ENCODE measurements around the gene GFRA1. TPM values are rescaled to one million over a fixed set of nuclear protein-coding genes. Genes with fewer than 3 reads are reported as not detected.

Gene GFRA1
- total RNA-seq, 4 donors from 2014 or later, result 1.8 to 21.4 (median 12.1) TPM

DNA sequence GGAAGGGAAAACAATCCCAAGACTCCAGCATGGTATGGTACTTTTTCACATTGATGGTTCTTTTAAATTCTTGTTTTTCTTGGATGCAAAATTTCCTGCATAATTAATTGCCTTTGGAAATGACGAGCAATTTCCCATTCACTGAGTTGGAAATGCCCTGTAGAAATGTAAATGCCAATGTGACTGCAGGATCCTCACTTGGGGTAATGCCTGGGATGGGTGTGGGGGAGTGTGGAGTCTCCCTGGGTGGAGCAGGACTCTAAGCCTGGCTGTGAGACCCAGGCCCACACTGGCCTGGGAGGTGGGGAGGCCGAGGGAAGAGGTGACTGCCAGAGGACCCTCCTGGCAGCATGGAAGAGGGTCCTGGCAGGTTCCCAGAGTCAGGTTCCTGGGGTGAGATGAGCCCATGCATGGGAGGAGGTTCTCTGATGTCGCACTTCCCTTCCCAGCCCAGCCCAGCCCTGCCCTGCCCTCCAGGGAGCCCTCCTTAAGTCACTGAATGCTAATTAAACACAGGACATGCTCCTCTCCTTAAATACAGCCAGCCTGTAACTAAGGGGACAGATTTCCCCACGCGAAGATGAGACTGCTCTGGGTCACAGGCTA, 157.9 kb downstream of the GFRA1 start:
- no peak overlapping the region for H3K4me3 ChIP-seq
- DNase-seq, result no peak
- no peaks in the 10 kb centered on the region for H3K9me3 ChIP-seq
- H3K4me1 ChIP-seq, result no peaks in the 10 kb centered on the region
- no peaks in the 10 kb centered on the region for H3K27me3 ChIP-seq
- no peak for TF ChIP-seq POLR2A (IDR thresholded peaks at IDR 0.05)
- TF ChIP-seq, protein P1, sequence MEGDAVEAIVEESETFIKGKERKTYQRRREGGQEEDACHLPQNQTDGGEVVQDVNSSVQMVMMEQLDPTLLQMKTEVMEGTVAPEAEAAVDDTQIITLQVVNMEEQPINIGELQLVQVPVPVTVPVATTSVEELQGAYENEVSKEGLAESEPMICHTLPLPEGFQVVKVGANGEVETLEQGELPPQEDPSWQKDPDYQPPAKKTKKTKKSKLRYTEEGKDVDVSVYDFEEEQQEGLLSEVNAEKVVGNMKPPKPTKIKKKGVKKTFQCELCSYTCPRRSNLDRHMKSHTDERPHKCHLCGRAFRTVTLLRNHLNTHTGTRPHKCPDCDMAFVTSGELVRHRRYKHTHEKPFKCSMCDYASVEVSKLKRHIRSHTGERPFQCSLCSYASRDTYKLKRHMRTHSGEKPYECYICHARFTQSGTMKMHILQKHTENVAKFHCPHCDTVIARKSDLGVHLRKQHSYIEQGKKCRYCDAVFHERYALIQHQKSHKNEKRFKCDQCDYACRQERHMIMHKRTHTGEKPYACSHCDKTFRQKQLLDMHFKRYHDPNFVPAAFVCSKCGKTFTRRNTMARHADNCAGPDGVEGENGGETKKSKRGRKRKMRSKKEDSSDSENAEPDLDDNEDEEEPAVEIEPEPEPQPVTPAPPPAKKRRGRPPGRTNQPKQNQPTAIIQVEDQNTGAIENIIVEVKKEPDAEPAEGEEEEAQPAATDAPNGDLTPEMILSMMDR (IDR thresholded peaks at IDR 0.05), result no peak
- H3K27ac ChIP-seq, result no peak overlapping the region
- no peaks in the 10 kb centered on the region for H3K36me3 ChIP-seq

DNA sequence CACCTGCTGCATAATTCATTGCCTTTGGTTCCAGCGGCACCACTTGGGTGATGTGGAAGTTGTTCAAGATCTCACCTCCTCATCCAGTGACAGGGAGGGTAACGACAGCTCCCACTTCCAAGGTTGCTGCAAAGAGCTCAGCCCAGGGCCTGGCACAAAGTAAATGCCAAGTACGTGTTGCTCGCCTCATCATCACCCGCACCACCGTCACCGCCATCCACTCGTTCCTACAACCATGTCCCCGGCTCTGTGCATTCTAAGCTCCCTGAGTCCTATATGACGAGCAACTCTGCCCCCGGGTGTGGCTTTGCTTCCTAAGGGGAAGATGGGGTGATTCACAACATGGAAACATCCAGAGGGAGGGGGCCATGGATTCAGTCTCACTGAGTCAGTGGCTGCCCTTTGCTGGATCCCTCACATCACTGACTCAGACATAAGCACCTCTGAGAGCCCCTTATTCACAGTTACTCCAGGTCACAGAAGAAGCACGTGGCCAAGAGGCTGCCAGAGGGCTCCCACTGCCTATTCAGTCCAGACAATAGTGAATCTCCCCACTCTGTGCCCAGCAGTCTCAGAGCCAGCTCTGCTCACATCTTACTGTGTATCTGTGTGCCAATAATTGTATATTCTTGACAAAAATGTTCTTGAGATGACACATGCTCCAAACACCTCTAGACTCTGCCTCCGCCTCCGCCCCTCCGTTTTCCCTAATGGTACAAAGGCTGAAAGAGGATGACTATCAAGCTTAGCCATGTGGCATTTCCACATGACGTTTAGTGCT, 159.1 kb downstream of the GFRA1 start:
- no peak for TF ChIP-seq POLR2A (IDR thresholded peaks at IDR 0.05)
- TF ChIP-seq, protein P1 (IDR thresholded peaks at IDR 0.05), result no peak
- DNase-seq, result no peak
- no peaks in the 10 kb centered on the region for H3K9me3 ChIP-seq

DNA sequence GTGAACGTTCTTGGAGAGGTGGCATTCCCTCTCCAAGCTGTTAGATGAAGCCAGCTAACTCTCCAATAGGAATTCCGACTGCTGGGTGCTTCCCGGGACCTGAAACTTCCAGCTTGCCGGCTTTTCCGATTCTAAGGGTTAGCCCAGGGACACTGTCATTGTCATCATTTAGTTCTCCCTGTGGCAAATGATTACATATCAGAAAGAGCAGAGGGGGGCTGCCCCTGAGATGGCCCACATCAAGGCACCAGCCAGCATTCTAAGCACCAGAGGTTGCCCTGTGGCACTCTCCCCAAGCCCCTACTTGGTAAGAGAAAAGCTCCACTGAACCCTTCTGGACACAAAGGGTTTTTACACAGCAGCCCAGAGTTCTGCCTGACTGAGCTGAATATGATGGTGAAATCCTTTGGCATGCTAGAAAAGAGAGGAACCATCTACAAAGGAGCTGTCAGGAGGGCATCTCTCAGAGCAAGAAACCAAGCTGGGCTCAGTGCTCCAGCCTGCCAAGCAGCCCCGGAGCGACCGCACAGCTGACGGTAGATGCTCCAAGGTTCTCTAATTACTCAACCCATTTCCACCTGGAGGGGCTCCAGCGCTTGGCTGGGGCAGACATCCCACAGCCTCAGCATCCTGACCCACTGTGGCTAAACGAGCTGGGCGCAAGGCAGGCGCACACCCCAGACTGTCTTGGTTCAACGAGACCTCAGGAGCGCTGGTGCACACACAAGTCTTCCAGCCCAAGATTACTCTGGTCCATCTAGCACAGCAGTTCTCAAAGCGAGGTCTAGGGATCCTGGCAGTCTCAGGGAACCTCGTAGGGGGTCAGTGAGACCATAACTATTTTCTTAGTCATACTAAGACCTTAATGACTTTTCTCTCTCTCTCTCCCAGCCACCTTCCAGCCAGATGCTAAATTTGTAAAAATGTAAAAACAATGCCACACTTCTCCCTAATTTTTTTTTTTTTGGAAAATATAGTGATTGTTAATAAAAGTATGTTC, 160.5 kb downstream of the GFRA1 start:
- Histone ChIP-seq H3K9me3 (no peaks in the 10 kb centered on the region), H3K36me3 (no peaks in the 10 kb centered on the region), H3K4me3 (no peak overlapping the region), H3K27ac (no peak overlapping the region), H3K4me1 (no peaks in the 10 kb centered on the region), H3K27me3 (no peaks in the 10 kb centered on the region)
- DNase-seq, result no peak
- no peak for TF ChIP-seq POLR2A (IDR thresholded peaks at IDR 0.05)
- TF ChIP-seq, protein P1 (IDR thresholded peaks at IDR 0.05), result no peak

More for the DNA sequence above, 159.1 kb downstream of the GFRA1 start:
- no peaks in the 10 kb centered on the region for H3K36me3 ChIP-seq
- no peaks in the 10 kb centered on the region for H3K4me1 ChIP-seq
- H3K27me3 ChIP-seq, result no peaks in the 10 kb centered on the region
- no peak overlapping the region for H3K27ac ChIP-seq
- no peak overlapping the region for H3K4me3 ChIP-seq

DNA sequence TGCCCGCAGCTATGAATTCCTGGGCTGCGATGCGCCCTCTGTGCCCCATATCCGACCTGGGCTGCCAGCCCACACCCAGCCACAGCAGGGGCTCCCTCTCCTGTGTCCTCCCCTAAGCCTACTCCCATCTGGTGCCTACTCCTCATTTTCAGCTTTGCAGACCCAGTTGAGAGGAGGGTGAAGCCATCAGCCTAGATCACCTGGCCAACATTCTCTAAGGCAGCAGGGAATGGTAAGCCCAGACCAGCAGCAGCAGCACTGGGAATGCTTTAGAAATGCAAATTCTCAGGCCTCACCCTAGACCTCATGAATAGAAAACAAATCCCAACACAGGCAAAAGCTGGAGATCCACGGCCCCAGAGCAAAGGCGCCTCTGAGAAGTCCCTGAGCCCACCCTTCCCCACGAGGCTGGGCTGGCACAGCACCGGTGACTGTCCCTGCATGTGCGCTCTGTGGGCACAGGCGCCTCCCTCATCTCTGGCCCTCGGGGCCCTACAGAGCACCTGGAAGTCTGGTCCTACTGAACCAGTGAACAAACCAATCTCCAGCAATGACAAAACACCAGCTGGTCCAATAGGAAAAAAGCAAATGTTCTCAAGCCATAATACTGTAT, 161.4 kb downstream of the GFRA1 start:
- Histone ChIP-seq H3K4me3 (no peak overlapping the region), H3K9me3 (no peaks in the 10 kb centered on the region), H3K4me1 (no peaks in the 10 kb centered on the region), H3K27ac (no peak overlapping the region), H3K36me3 (no peaks in the 10 kb centered on the region), H3K27me3 (no peaks in the 10 kb centered on the region)
- no peak for DNase-seq
- no peak for TF ChIP-seq POLR2A (IDR thresholded peaks at IDR 0.05)
- TF ChIP-seq, protein P1 (IDR thresholded peaks at IDR 0.05), result no peak

DNA sequence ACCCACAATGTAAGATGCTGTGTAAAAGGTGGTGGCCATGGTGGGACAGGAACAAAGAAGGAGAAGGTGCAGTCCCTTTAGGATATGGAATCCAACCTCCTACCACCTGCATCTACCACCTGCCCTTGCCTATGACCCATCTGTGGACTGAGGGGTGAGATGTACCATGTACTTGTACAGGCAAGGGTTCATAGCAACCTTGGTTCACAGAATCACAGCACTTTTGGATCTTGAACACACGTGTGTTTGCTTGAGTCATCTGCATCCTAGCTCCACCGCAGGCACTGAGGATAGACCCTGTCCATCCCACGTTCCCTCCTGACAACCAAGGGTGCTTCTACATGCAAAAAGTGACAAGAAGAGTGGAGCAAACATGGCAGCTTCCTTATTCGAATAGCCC, 162.3 kb downstream of the GFRA1 start:
- DNase-seq, result no peak
- H3K27ac ChIP-seq, result no peak overlapping the region

More for the DNA sequence above, 162.3 kb downstream of the GFRA1 start:
- no peaks in the 10 kb centered on the region for H3K36me3 ChIP-seq
- H3K27me3 ChIP-seq, result no peaks in the 10 kb centered on the region
- H3K9me3 ChIP-seq, result no peaks in the 10 kb centered on the region
- TF ChIP-seq, protein P1 (IDR thresholded peaks at IDR 0.05), result no peak
- TF ChIP-seq POLR2A (IDR thresholded peaks at IDR 0.05), result no peak
- no peaks in the 10 kb centered on the region for H3K4me1 ChIP-seq
- H3K4me3 ChIP-seq, result no peak overlapping the region

Measured in Peyer's patch (tissue), 4 donors.